ENCODE measurements around the gene LTF.
A peak's percentile ranks its signal among the peaks of the same experiment; 100 is the strongest.
"Not testable (repeated sequence)": the region's sequence is repeated elsewhere in the genome, so short reads cannot be mapped to it uniquely, and the experiment has no call there.

Gene LTF

DNA sequence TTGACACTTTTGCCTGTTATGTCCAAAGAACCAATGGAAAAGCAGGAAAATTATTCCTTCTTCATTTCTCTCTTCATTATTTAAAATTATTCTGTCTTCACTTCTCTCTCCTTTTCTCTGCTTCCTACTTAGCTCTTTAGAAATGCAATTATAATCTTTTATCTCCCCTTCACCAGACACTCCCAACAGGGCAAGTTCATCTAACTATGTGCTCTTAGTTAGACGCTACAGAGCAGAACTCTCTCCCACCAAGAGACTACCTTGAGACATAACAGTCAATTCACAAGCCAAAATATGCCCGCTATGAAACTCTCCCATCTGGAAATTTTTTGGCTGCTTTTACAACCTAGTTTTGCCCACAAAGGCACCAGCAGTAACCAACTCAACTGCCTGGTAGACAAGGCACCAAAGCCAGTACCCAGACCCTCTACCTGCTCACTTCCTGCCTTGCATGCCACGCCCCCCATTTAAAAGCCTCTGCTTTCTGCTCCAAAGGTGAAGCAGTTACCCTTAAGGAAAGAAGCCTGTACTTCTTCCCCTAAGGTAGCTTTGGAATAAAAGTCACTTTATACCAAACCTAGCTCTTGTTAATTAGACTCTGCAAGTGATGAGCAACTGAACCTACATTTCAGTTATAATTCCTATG, 29.5 kb downstream of the LTF start:
- DNase-seq, result no peak

GRCh38 chr3:46433841-46434240, 30.9 kb downstream of the LTF start:
- DNase-seq, result no peak

DNA sequence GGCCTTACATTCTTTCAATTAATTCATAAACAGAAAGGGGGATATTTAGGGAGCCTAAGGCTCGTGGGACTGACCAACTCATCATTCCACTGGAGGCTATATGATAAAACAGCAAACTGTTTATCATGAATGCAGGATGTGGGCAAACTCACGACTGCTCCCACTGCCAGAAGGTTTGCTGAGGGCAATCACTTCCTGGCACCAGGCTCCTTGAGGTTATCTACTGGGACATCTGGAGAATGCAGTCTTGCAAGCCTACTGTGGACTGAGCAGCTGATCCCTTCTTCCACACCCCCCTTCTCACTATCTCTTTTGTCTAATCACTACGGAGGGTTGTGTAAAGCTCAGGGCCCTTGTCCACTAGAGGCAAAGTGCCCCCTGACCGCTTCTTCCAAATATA, 31.6 kb downstream of the LTF start:
- DNase-seq, result peak; percentile 90

GRCh38 chr3:46431905-46432304, 32.8 kb downstream of the LTF start:
- peak; percentile 69 for DNase-seq

DNA sequence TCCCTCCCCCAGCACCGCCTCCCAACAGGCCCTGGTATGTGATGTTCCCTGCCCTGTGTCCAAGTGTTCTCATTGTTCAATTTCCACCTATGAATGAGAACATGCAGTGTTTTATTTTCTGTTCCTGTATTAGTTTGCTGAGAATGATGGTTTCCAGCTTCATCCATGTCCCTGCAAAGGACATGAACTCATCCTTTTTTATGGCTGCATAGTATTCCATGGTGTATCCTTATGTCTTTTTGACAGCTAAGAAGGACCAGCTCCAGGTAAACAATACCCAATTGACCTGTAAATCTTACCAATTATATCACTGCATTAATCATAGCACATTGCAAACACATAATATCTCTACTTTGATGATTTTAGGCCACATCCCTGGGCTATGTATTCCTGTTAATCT, 33.8 kb downstream of the LTF start:
- not testable (repeated sequence) for DNase-seq

DNA sequence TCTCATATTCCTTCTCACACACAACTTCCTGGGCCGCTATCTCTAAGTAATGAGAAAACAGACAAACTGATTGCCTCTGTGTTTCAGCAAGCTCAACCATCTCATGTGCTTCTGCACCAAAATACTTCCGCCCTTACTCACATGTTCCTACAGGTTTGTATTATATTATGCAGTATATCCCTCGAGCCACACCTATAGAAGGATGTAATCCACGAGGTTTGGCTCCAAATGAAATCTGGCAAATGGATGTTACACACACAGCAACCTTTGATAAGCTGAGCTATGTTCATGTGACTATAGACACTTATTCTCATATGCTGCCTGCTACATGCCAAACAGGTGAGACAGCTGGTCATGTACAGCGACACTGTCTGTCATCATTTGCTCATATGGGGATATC, 35.0 kb downstream of the LTF start:
- DNase-seq, result no peak

- DNase-seq, result no peak
Observed at GRCh38 chr3:46429250-46429649, 35.5 kb downstream of the LTF start.

- DNase-seq, result peak; percentile 64
Observed at GRCh38 chr3:46427916-46428833, 36.5 kb downstream of the LTF start.

GRCh38 chr3:46427404-46427803, 37.3 kb downstream of the LTF start:
- DNase-seq, result peak; percentile 23

DNA sequence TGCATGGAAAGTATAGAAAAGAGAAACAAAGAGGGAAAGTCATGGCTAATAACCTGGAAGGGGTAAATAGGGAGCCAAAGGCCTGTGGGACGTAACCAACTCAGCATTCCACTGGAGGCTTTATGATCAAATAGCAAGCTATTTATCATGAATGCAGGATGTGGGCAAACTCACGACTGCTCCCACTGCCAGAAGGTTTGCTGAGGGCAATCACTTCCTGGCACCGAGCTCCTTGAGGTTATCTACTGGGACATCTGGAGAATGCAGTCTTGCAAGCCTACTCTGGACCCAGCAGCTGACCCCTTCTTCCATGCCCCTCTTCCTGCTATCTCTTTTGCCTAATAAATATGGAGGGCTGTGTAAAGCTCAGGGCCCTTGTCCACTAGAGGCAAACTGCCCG, 38.2 kb downstream of the LTF start:
- peak; percentile 35 for DNase-seq

- DNase-seq, result no peak
Observed at GRCh38 chr3:46423588-46423987, 41.1 kb downstream of the LTF start.

DNA sequence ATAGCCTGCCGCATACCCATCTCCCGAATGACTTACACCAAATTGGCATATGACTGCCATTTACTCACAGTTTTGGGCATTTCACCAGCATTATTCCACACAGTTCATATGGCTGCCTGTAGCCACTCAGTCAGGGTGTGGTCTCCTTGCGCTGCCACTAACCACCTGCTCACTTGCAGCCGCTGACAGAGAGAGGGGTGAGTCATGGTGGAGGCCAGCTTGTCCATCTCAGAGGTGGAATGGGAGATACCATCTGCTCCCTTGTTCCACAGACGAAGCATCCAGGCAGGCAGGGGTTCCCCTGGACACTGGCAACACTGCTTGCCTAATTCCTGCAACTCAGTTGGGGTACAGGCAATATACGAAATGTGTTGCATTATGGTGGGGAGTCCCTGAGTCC, 42.1 kb downstream of the LTF start:
- no peak for DNase-seq

GRCh38 chr3:46420931-46421330, 43.8 kb downstream of the LTF start:
- DNase-seq, result no peak

- no peak for DNase-seq
Observed at GRCh38 chr3:46419816-46420215, 44.9 kb downstream of the LTF start.

- no peak for DNase-seq
Observed at GRCh38 chr3:46417841-46418611, 46.7 kb downstream of the LTF start.

DNA sequence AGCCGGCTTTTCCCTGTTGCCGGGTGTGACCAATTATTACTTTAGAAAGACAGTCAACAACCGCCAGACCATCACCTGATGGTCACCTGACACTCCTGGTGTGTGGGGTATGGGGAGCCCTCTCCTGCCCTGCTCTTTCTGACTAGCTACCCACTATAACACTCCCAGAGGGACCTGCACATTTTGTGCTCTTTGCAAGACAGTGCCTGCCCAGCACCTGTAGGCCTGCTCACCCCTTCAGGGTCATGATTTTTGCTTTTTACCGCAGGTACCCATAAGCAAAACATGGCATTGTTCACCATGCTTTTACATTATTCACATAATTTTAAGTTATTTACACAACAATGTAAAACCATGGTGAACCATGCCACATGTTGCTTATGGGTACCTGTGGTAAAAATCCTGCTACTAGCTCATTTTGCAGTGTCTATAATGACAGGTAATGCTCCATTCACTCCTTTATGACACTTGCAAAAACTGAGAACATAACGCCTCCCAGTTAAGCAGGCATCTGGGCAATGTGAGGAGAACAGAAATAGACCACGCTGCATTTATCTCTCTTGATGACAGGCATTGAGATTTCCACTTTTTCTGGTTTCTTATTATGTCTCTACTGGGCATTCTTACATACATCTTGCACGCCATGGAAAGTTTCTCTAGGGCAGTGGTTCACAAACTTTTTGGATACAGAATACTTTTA, 47.7 kb downstream of the LTF start:
- no peak for DNase-seq

DNA sequence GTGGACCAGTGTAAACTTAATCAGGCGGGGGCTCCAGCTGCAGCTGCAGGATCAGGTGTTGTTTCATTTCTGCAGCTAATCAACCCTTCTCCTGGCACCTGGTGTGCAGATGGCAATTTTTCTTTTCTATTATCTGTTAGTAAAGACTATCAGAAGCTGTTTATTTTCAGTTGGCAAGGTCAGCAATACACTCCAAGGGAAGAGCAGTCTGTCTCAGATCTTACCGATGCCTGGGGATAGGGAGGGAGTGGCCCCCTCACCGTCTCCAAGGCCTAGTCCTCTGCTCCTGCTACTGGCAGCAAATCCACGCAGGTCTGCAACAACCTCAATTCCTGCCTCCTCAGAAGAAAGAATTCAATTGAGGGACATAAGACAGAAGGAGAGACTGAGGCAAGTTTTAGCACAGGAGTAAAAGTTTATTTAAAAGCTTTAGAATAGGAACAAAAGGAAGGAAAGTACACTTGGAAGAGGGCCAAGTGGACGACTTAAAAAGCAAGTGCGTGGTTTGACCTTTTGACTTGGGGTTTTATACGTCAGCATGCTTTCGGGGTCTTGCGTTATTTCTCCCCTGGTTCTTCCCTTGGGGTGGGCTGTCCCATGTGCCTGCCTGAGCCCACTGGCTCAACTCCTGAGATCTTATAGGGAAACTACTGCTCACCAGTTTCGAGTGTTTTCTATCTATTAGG, 48.4 kb downstream of the LTF start:
- DNase-seq, result no peak

DNA sequence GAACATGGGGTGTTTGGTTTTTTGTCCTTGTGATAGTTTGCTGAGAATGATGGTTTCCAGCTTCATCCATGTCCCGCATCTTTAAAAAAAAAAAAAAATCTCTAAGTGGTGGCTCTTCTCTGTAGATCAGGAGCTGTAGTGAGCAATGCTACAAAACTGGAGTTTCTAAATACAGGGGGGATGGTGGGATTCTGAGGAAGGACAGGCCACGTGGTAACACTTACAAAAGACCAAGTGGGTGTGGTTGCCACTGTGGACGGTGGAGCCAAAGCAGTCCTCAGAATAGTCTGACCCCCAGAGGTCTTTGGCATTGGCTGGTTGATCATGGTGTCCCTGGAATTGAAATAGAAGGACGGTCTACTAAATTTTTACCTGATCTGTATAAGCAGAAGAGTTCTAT, 50.0 kb downstream of the LTF start:
- no peak for DNase-seq

- DNase-seq, result no peak
Observed at GRCh38 chr3:46413951-46414350, 50.8 kb downstream of the LTF start.

DNA sequence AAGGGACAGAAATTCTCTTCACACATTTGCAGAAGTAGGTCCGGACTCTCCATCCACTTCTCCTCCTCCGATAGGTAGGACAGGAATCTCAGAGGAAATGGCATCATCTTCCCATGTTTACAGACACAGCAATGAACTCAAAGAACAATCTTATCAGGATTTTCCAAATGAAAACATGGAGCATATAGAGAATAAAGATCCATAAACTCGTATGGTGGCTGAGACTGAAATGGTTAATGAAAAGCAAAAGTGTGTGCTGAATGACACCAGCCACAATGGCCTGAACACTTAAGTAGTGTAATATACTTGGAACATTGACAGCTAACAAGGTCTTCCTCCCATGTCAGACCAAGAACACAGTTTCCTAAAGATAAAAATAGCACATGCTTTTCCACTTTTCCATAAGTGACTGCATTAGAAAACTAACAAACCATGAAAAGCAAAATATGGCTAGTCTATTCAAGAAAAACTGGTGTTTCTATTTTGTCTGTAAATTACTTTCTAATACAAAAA, 51.9 kb downstream of the LTF start:
- no peak for DNase-seq

DNA sequence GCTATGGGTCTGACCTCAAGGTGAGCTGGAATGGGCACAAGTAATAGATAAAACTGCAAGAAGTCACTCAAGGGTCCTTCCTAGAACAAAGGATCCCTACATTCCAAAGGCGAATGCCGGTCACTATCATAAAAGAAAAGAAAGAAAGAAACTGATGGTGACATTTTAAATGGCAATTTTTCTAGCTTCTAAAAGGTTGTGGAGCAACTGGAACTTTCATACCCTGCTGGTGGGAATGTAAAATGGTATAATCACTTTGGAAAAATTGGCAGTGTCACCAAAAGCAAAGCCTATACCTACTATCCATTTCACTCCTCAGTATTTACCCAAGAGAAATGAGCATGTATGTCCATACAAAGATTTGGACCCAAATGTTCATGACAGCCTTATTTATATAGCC, 53.4 kb downstream of the LTF start:
- DNase-seq, result no peak

- DNase-seq, result no peak
Observed at GRCh38 chr3:46410669-46411068, 54.0 kb downstream of the LTF start.
